GM23338 (cell line): Measurements from ENCODE around the gene ITGB5. TPM values are rescaled to one million over a fixed set of nuclear protein-coding genes. Genes with fewer than 3 reads are reported as not detected.
A peak's percentile ranks its signal among the peaks of the same experiment; 100 is the strongest.

ENCODE experiments used
- ATAC-seq: fragments of 200-7000 bp; cut with Tn5 transposase; 3 replicates; pipeline ENCODE4 v1.9.1; 2020
- DNase-seq: peaks from one replicate; pipeline ENCODE4 v3.0.0-alpha.2; 2015; ENCODE audit warnings: low spot score
- H2AFZ ChIP-seq: fragments of 200-600 bp; sonication (generic); 2 replicates; pipeline ENCODE4 v1.8.0; 2016; ENCODE audit warnings: antibody characterized with exemption, mild to moderate bottlenecking, moderate library complexity
- H3F3A ChIP-seq: fragments of 200-600 bp; sonication (generic); replicated peaks from 2 replicates; pipeline ENCODE4 v1.8.0; 2017; ENCODE audit warnings: antibody characterized with exemption, mixed run types, low read depth
- H3K27ac ChIP-seq: fragments of 200-600 bp; sonication (generic); 2 replicates; pipeline ENCODE4 v1.6.1; 2016; ENCODE audit warnings: low read depth
- H3K27me3 ChIP-seq: fragments of 200-600 bp; sonication (generic); 2 replicates; pipeline ENCODE4 v1.8.0; 2016; ENCODE audit warnings: mild to moderate bottlenecking, mixed run types, moderate library complexity; ENCODE audit not compliant: insufficient read depth
- H3K36me3 ChIP-seq: fragments of 200-600 bp; sonication (generic); 2 replicates; pipeline ENCODE4 v1.8.0; 2016; ENCODE audit warnings: mild to moderate bottlenecking; ENCODE audit not compliant: insufficient read depth
- H3K4me1 ChIP-seq: fragments of 200-600 bp; sonication (generic); 2 replicates; pipeline ENCODE4 v1.8.0; 2016; ENCODE audit warnings: mild to moderate bottlenecking, moderate library complexity; ENCODE audit not compliant: insufficient read depth
- H3K4me2 ChIP-seq: fragments of 200-600 bp; sonication (generic); 2 replicates; pipeline ENCODE4 v1.7.1; 2017; ENCODE audit warnings: mixed run types
- H3K4me3 ChIP-seq: fragments of 200-600 bp; sonication (generic); 2 replicates; pipeline ENCODE4 v1.6.1; 2016; ENCODE audit warnings: mixed run types
- H3K79me2 ChIP-seq: fragments of 200-600 bp; sonication (generic); replicated peaks from 2 replicates; pipeline ENCODE4 v1.8.0; 2017; ENCODE audit warnings: mild to moderate bottlenecking; ENCODE audit not compliant: insufficient read depth
- H3K9me2 ChIP-seq: fragments of 200-600 bp; sonication (generic); 2 replicates; pipeline ENCODE4 v1.8.0; 2017; ENCODE audit not compliant: insufficient read depth
- H4K20me1 ChIP-seq: fragments of 200-600 bp; sonication (generic); replicated peaks from 2 replicates; pipeline ENCODE4 v1.8.0; 2017; ENCODE audit warnings: mild to moderate bottlenecking; ENCODE audit not compliant: insufficient read depth
- H3K27ac Mint-ChIP-seq: 2 replicates; pipeline ENCODE4 v1.8.0; 2020; ENCODE audit warnings: inconsistent platforms, mild to moderate bottlenecking, moderate library complexity, mixed read lengths
- H3K27me3 Mint-ChIP-seq: 3 replicates; pipeline ENCODE4 v1.8.0; 2022; ENCODE audit warnings: low read depth, mild to moderate bottlenecking, moderate library complexity, mixed read lengths, inconsistent platforms; ENCODE audit not compliant: insufficient read depth, poor library complexity
- H3K36me3 Mint-ChIP-seq: 3 replicates; pipeline ENCODE4 v1.8.0; 2021; ENCODE audit warnings: low read depth, mild to moderate bottlenecking, inconsistent platforms, moderate library complexity, mixed read lengths
- H3K4me1 Mint-ChIP-seq: 3 replicates; pipeline ENCODE4 v1.8.0; 2020; ENCODE audit warnings: mild to moderate bottlenecking, inconsistent platforms, mixed read lengths
- H3K4me3 Mint-ChIP-seq: 3 replicates; pipeline ENCODE4 v1.8.0; 2021; ENCODE audit warnings: moderate library complexity, mild to moderate bottlenecking, inconsistent platforms, mixed read lengths
- H3K9me3 Mint-ChIP-seq: 3 replicates; pipeline ENCODE4 v1.8.0; 2020; ENCODE audit warnings: moderate library complexity, mild to moderate bottlenecking, inconsistent platforms, mixed read lengths
- EZH2phosphoT487 ChIP-seq: fragments of 200-600 bp; sonication (generic); IDR thresholded peaks from one replicate; pipeline ENCODE4 v1.8.1; 2018; ENCODE audit warnings: antibody characterized with exemption; ENCODE audit not compliant: unreplicated experiment
- NANOG ChIP-seq: IDR thresholded peaks from 2 replicates; pipeline ENCODE4 v1.6.1; 2016; ENCODE audit warnings: antibody characterized with exemption, borderline replicate concordance
- POLR2AphosphoS5 ChIP-seq: IDR thresholded peaks from 2 replicates; pipeline ENCODE4 v1.6.1; 2016; ENCODE audit warnings: antibody characterized with exemption, low read depth
- REST ChIP-seq: IDR thresholded peaks from one replicate; pipeline ENCODE4 v1.6.1; 2018; ENCODE audit warnings: antibody characterized with exemption; ENCODE audit not compliant: unreplicated experiment
- STAT1 ChIP-seq: IDR thresholded peaks from one replicate; pipeline ENCODE4 v1.6.1; 2016; ENCODE audit warnings: antibody characterized with exemption; ENCODE audit not compliant: unreplicated experiment
- ZNF114 ChIP-seq: fragments of 250-450 bp; sonication (Bioruptor Pico); IDR thresholded peaks from 2 replicates; pipeline ENCODE4 v1.5.0; 2020; ENCODE audit warnings: mild to moderate bottlenecking, moderate library complexity
- polyA plus RNA-seq: library from polyadenylated mRNA; unstranded; fragments of >200 nt; fragmentation: Nextera tagmentation; extraction: Ambion mirVana; gene quantifications from 2 replicates; pipeline ENCODE4 v1.2.1, GENCODE V29; 2016
- total RNA-seq: library from RNA; depleted of rRNA; stranded (reverse); fragments of >200 nt; shearing (Covaris generic); gene quantifications from 2 replicates; pipeline ENCODE4 v1.2.3, GENCODE V29; 2014
- TF ChIP-seq, protein P1 (sequence below), 2 experiments: fragments of 200-600 bp in 1 of 2; sonication (generic) in 1 of 2; conservative IDR thresholded peaks; 2 replicates each; pipeline versions ENCODE4 v1.5.1 to v1.6.1; 2016 to 2017; ENCODE audit warnings: antibody characterized with exemption in 2 of 2, low read depth in 2 of 2, mild to moderate bottlenecking in 2 of 2, moderate library complexity in 1 of 2
- TF ChIP-seq, protein P2 (sequence below): fragments of 250-450 bp; sonication (Bioruptor Pico); IDR thresholded peaks from 2 replicates; pipeline ENCODE4 v1.5.0; 2020; ENCODE audit warnings: mild to moderate bottlenecking, moderate library complexity

ITGB5 gene
- total and polyA plus RNA-seq, 2 experiments from 2014 or later = 68.2 to 269 TPM

GRCh38 chr3:124761250-124761796 is 125.8 kb downstream of the ITGB5 start:
- H4K20me1 ChIP-seq = no peaks in the 10 kb centered on the region
- H2AFZ ChIP-seq = no peak overlapping the region
- H3K4me1 Mint-ChIP-seq = peaks cover 36% of the 10 kb centered on the region
- 0 out of 2 replicates have a peak overlapping the region, but pooled peaks have one; percentile 5 for H3K27ac ChIP-seq
- H3K9me2 ChIP-seq = peaks cover 8% of the 10 kb centered on the region; the same call in 1 of the 2 replicates
- H3K4me1 ChIP-seq = peaks cover 18% of the 10 kb centered on the region
- H3K27me3 Mint-ChIP-seq = peaks cover 12% of the 10 kb centered on the region
- 0 out of 2 replicates have a peak, but pooled peaks cover 16% of the 10 kb centered on the region for H3K36me3 ChIP-seq
- H3K36me3 Mint-ChIP-seq = peaks cover 39% of the 10 kb centered on the region
- no peak overlapping the region for H3K27ac Mint-ChIP-seq
- no peak for TF ChIP-seq REST
- TF ChIP-seq, protein P1, sequence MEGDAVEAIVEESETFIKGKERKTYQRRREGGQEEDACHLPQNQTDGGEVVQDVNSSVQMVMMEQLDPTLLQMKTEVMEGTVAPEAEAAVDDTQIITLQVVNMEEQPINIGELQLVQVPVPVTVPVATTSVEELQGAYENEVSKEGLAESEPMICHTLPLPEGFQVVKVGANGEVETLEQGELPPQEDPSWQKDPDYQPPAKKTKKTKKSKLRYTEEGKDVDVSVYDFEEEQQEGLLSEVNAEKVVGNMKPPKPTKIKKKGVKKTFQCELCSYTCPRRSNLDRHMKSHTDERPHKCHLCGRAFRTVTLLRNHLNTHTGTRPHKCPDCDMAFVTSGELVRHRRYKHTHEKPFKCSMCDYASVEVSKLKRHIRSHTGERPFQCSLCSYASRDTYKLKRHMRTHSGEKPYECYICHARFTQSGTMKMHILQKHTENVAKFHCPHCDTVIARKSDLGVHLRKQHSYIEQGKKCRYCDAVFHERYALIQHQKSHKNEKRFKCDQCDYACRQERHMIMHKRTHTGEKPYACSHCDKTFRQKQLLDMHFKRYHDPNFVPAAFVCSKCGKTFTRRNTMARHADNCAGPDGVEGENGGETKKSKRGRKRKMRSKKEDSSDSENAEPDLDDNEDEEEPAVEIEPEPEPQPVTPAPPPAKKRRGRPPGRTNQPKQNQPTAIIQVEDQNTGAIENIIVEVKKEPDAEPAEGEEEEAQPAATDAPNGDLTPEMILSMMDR (conservative IDR thresholded peaks at IDR 0.05; ENCODE audit: low read depth in 2 of 2) = peak; percentile 96 to 97
- no peak for TF ChIP-seq STAT1
- TF ChIP-seq POLR2AphosphoS5 = no peak; the same call in none of the 2 replicates
- no peak overlapping the region for H3K4me3 Mint-ChIP-seq
- peak; percentile 91 for DNase-seq
- no peaks in the 10 kb centered on the region; the same call in 2 of the 3 replicates for H3K9me3 Mint-ChIP-seq
- ATAC-seq = peak; percentile 79
- H3K4me3 ChIP-seq = no peak overlapping the region
- no peaks in the 10 kb centered on the region for H3K27me3 ChIP-seq
- H3K79me2 ChIP-seq = no peaks in the 10 kb centered on the region
- H3F3A ChIP-seq = peaks cover 20% of the 10 kb centered on the region; the same call in 1 of the 2 replicates
- no peak overlapping the region for H3K4me2 ChIP-seq

DNA sequence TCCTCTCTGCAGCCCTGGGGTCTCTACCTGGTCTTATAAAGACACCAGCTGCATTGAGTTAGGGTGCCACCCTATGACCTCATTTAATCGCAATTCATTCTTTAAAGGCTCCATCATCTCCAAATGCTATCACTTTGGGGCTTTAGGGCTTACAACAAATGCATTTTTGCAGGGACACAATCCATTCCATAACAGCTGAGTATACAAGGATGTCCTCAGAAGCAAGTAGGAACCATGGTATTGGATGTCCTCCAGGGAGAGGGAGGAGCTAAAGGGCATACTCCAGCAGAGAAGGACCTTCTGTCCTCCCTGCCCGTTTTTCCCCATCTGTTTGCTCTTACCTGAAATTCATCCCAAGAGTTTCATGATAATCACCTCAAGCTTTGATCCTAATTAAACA is 126.6 kb downstream of the ITGB5 start:
- peak; percentile 19; the same call in 2 of the 3 replicates for ATAC-seq
- Mint-ChIP-seq H3K27me3 (peaks cover 8% of the 10 kb centered on the region), H3K4me3 (no peak overlapping the region), H3K27ac (no peak overlapping the region; the same call in 1 of the 2 replicates), H3K4me1 (peaks cover 42% of the 10 kb centered on the region), H3K9me3 (no peaks in the 10 kb centered on the region; the same call in 2 of the 3 replicates), H3K36me3 (peaks cover 32% of the 10 kb centered on the region)
- peaks cover 18% of the 10 kb centered on the region for H3K4me1 ChIP-seq
- H3K36me3 ChIP-seq = 0 out of 2 replicates have a peak, but pooled peaks cover 9% of the 10 kb centered on the region
- H3K4me3 ChIP-seq = no peak overlapping the region
- no peak overlapping the region for H2AFZ ChIP-seq
- H3K27ac ChIP-seq = 0 out of 2 replicates have a peak overlapping the region, but pooled peaks have one; percentile 5
- no peak overlapping the region for H3K4me2 ChIP-seq
- peaks cover 8% of the 10 kb centered on the region; the same call in 1 of the 2 replicates for H3K9me2 ChIP-seq
- no peaks in the 10 kb centered on the region for H3K79me2 ChIP-seq
- H3F3A ChIP-seq = peaks cover 20% of the 10 kb centered on the region; the same call in 1 of the 2 replicates
- no peaks in the 10 kb centered on the region for H4K20me1 ChIP-seq
- no peaks in the 10 kb centered on the region for H3K27me3 ChIP-seq
- DNase-seq = peak; percentile 36
- TF ChIP-seq, protein P2, sequence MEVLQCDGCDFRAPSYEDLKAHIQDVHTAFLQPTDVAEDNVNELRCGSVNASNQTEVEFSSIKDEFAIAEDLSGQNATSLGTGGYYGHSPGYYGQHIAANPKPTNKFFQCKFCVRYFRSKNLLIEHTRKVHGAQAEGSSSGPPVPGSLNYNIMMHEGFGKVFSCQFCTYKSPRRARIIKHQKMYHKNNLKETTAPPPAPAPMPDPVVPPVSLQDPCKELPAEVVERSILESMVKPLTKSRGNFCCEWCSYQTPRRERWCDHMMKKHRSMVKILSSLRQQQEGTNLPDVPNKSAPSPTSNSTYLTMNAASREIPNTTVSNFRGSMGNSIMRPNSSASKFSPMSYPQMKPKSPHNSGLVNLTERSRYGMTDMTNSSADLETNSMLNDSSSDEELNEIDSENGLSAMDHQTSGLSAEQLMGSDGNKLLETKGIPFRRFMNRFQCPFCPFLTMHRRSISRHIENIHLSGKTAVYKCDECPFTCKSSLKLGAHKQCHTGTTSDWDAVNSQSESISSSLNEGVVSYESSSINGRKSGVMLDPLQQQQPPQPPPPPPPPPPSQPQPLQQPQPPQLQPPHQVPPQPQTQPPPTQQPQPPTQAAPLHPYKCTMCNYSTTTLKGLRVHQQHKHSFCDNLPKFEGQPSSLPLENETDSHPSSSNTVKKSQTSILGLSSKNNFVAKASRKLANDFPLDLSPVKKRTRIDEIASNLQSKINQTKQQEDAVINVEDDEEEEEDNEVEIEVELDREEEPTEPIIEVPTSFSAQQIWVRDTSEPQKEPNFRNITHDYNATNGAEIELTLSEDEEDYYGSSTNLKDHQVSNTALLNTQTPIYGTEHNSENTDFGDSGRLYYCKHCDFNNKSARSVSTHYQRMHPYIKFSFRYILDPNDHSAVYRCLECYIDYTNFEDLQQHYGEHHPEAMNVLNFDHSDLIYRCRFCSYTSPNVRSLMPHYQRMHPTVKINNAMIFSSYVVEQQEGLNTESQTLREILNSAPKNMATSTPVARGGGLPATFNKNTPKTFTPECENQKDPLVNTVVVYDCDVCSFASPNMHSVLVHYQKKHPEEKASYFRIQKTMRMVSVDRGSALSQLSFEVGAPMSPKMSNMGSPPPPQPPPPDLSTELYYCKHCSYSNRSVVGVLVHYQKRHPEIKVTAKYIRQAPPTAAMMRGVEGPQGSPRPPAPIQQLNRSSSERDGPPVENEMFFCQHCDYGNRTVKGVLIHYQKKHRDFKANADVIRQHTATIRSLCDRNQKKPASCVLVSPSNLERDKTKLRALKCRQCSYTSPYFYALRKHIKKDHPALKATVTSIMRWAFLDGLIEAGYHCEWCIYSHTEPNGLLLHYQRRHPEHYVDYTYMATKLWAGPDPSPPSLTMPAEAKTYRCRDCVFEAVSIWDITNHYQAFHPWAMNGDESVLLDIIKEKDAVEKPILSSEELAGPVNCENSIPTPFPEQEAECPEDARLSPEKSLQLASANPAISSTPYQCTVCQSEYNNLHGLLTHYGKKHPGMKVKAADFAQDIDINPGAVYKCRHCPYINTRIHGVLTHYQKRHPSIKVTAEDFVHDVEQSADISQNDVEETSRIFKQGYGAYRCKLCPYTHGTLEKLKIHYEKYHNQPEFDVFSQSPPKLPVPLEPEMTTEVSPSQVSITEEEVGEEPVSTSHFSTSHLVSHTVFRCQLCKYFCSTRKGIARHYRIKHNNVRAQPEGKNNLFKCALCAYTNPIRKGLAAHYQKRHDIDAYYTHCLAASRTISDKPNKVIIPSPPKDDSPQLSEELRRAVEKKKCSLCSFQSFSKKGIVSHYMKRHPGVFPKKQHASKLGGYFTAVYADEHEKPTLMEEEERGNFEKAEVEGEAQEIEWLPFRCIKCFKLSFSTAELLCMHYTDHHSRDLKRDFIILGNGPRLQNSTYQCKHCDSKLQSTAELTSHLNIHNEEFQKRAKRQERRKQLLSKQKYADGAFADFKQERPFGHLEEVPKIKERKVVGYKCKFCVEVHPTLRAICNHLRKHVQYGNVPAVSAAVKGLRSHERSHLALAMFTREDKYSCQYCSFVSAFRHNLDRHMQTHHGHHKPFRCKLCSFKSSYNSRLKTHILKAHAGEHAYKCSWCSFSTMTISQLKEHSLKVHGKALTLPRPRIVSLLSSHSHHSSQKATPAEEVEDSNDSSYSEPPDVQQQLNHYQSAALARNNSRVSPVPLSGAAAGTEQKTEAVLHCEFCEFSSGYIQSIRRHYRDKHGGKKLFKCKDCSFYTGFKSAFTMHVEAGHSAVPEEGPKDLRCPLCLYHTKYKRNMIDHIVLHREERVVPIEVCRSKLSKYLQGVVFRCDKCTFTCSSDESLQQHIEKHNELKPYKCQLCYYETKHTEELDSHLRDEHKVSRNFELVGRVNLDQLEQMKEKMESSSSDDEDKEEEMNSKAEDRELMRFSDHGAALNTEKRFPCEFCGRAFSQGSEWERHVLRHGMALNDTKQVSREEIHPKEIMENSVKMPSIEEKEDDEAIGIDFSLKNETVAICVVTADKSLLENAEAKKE = no peak
- TF ChIP-seq NANOG (no peak), ZNF114 (CRISPR knock-in tag) (no peak), EZH2phosphoT487 (no peak)
